Mucosa of stomach (tissue), 1 donor: ENCODE results near the gene RAPGEF1.
A peak's percentile ranks its signal among the peaks of the same experiment; 100 is the strongest.

Source experiments
- H3K27me3 ChIP-seq: one replicate; pipeline ENCODE4 v1.7.0; 2013; ENCODE audit warnings: mild to moderate bottlenecking, low read length; ENCODE audit not compliant: control insufficient read depth, insufficient read depth
- H3K36me3 ChIP-seq: one replicate; pipeline ENCODE4 v1.7.0; 2013; ENCODE audit warnings: low read length; ENCODE audit not compliant: control insufficient read depth, insufficient read depth
- H3K4me1 ChIP-seq: one replicate; pipeline ENCODE4 v1.7.0; 2013; ENCODE audit warnings: mild to moderate bottlenecking, low read length; ENCODE audit not compliant: control insufficient read depth, insufficient read depth
- H3K4me3 ChIP-seq: one replicate; pipeline ENCODE4 v1.7.0; 2013; ENCODE audit warnings: low read length
- H3K9ac ChIP-seq: one replicate; pipeline ENCODE4 v1.7.0; 2013; ENCODE audit warnings: mild to moderate bottlenecking, low read length, moderate library complexity
- H3K9me3 ChIP-seq: one replicate; pipeline ENCODE4 v1.7.0; 2013; ENCODE audit warnings: mild to moderate bottlenecking, low read length, moderate library complexity; ENCODE audit not compliant: control insufficient read depth
- donor health status: Pancreatic carcinoma.

Gene RAPGEF1

GRCh38 chr9:131739959-131740648 is at the start of gene RAPGEF1:
Gene RAPGEF1 (minus strand): TSS chr9:131740076. CDS start chr9:131739830, 246 bp downstream.
- H3K9me3 ChIP-seq = no peaks in the 10 kb centered on the region
- no peaks in the 10 kb centered on the region for H3K27me3 ChIP-seq
- peaks cover 47% of the 10 kb centered on the region for H3K4me1 ChIP-seq
- no peaks in the 10 kb centered on the region for H3K36me3 ChIP-seq
- H3K9ac ChIP-seq = peak within 1 kb of the TSS; percentile 73
- H3K4me3 ChIP-seq = peak within 1 kb of the TSS; percentile 48

GRCh38 chr9:131788851-131789250 is 49.0 kb upstream of the RAPGEF1 start:
- Histone ChIP-seq H3K9me3 (no peaks in the 10 kb centered on the region), H3K36me3 (no peaks in the 10 kb centered on the region), H3K4me1 (no peaks in the 10 kb centered on the region), H3K27me3 (peaks cover 19% of the 10 kb centered on the region), H3K9ac (no peak overlapping the region), H3K4me3 (no peak overlapping the region)

- Histone ChIP-seq H3K9ac (no peak overlapping the region), H3K4me1 (no peaks in the 10 kb centered on the region), H3K27me3 (peaks cover 19% of the 10 kb centered on the region), H3K9me3 (no peaks in the 10 kb centered on the region), H3K4me3 (no peak overlapping the region), H3K36me3 (no peaks in the 10 kb centered on the region)
Observed at GRCh38 chr9:131787838-131788237, 48.0 kb upstream of the RAPGEF1 start.

GRCh38 chr9:131784748-131785501 is 45.0 kb upstream of the RAPGEF1 start:
- Histone ChIP-seq H3K27me3 (peaks cover 19% of the 10 kb centered on the region), H3K4me1 (no peaks in the 10 kb centered on the region), H3K4me3 (no peak overlapping the region), H3K9ac (no peak overlapping the region), H3K9me3 (no peaks in the 10 kb centered on the region), H3K36me3 (no peaks in the 10 kb centered on the region)

- H3K9me3 ChIP-seq = no peaks in the 10 kb centered on the region
- no peaks in the 10 kb centered on the region for H3K4me1 ChIP-seq
- no peak overlapping the region for H3K4me3 ChIP-seq
- H3K27me3 ChIP-seq = peaks cover 8% of the 10 kb centered on the region
- no peak overlapping the region for H3K9ac ChIP-seq
- no peaks in the 10 kb centered on the region for H3K36me3 ChIP-seq
Observed at GRCh38 chr9:131781069-131781468, 41.2 kb upstream of the RAPGEF1 start.

- no peaks in the 10 kb centered on the region for H3K4me1 ChIP-seq
- H3K4me3 ChIP-seq = no peak overlapping the region
- no peaks in the 10 kb centered on the region for H3K9me3 ChIP-seq
- H3K36me3 ChIP-seq = no peaks in the 10 kb centered on the region
- no peak overlapping the region for H3K9ac ChIP-seq
- no peaks in the 10 kb centered on the region for H3K27me3 ChIP-seq
Observed at GRCh38 chr9:131776473-131776872, 36.6 kb upstream of the RAPGEF1 start.

- Histone ChIP-seq H3K9ac (no peak overlapping the region), H3K4me3 (no peak overlapping the region), H3K4me1 (no peaks in the 10 kb centered on the region), H3K9me3 (no peaks in the 10 kb centered on the region), H3K27me3 (no peaks in the 10 kb centered on the region), H3K36me3 (no peaks in the 10 kb centered on the region)
Observed at GRCh38 chr9:131776036-131776435, 36.2 kb upstream of the RAPGEF1 start.

- H3K9me3 ChIP-seq = no peaks in the 10 kb centered on the region
- H3K4me3 ChIP-seq = no peak overlapping the region
- no peak overlapping the region for H3K9ac ChIP-seq
- H3K27me3 ChIP-seq = no peaks in the 10 kb centered on the region
- no peaks in the 10 kb centered on the region for H3K4me1 ChIP-seq
- no peaks in the 10 kb centered on the region for H3K36me3 ChIP-seq
Observed at GRCh38 chr9:131774636-131775035, 34.8 kb upstream of the RAPGEF1 start.

- H3K4me3 ChIP-seq = no peak overlapping the region
- H3K27me3 ChIP-seq = no peaks in the 10 kb centered on the region
- H3K9me3 ChIP-seq = no peaks in the 10 kb centered on the region
- no peaks in the 10 kb centered on the region for H3K4me1 ChIP-seq
- no peaks in the 10 kb centered on the region for H3K36me3 ChIP-seq
- H3K9ac ChIP-seq = no peak overlapping the region
Observed at GRCh38 chr9:131773911-131774379, 34.1 kb upstream of the RAPGEF1 start.

GRCh38 chr9:131772940-131773339 is 33.1 kb upstream of the RAPGEF1 start:
- Histone ChIP-seq H3K9me3 (no peaks in the 10 kb centered on the region), H3K4me3 (no peak overlapping the region), H3K4me1 (no peaks in the 10 kb centered on the region), H3K36me3 (no peaks in the 10 kb centered on the region), H3K9ac (no peak overlapping the region), H3K27me3 (no peaks in the 10 kb centered on the region)

GRCh38 chr9:131771646-131772045 is 31.8 kb upstream of the RAPGEF1 start:
- Histone ChIP-seq H3K36me3 (no peaks in the 10 kb centered on the region), H3K4me1 (no peaks in the 10 kb centered on the region), H3K27me3 (no peaks in the 10 kb centered on the region), H3K9me3 (no peaks in the 10 kb centered on the region), H3K9ac (no peak overlapping the region), H3K4me3 (no peak overlapping the region)

- H3K4me1 ChIP-seq = no peaks in the 10 kb centered on the region
- H3K9me3 ChIP-seq = no peaks in the 10 kb centered on the region
- H3K36me3 ChIP-seq = no peaks in the 10 kb centered on the region
- no peak overlapping the region for H3K9ac ChIP-seq
- no peak overlapping the region for H3K4me3 ChIP-seq
- peaks cover 3% of the 10 kb centered on the region for H3K27me3 ChIP-seq
Observed at GRCh38 chr9:131769361-131769760, 29.5 kb upstream of the RAPGEF1 start.
